Tibial artery (tissue), 4 donors: ENCODE data around the gene EDEM2.

Experiments
- DNase-seq, 2 donors: peaks; one replicate each; pipeline ENCODE4 v3.0.0-alpha.2; 2019
- H3K27ac ChIP-seq, 2 donors: fragments of 200-600 bp; sonication (generic) in 1 of 2; 1 replicate in 1 of 2; 2 replicates in 1 of 2; pipeline ENCODE4 v1.5.1; 2018 to 2019; ENCODE audit warnings: mild to moderate bottlenecking in 1 of 2
- H3K27me3 ChIP-seq, 2 donors: fragments of 200-600 bp; sonication (generic) in 1 of 2; one replicate each; pipeline versions ENCODE4 v1.5.1 to v1.6.0; 2016 to 2019
- H3K36me3 ChIP-seq, 3 donors: fragments of 200-600 bp; sonication (generic) in 2 of 3; one replicate each; pipeline ENCODE4 v1.5.1; 2016 to 2019; ENCODE audit warnings: mild to moderate bottlenecking in 2 of 3
- H3K4me1 ChIP-seq, 4 donors: fragments of 200-600 bp; sonication (generic) in 2 of 4; 1 replicate in 3 of 4; 2 replicates in 1 of 4; pipeline ENCODE4 v1.5.1; 2016 to 2019
- H3K4me3 ChIP-seq, 2 donors: fragments of 200-600 bp; sonication (generic) in 1 of 2; 1 replicate in 1 of 2; 2 replicates in 1 of 2; pipeline ENCODE4 v1.5.1; 2018 to 2019; ENCODE audit warnings: mild to moderate bottlenecking in 2 of 2
- H3K9me3 ChIP-seq, 3 donors: fragments of 200-600 bp; sonication (generic) in 1 of 3; one replicate each; pipeline ENCODE4 v1.5.1; 2016 to 2019
- intact Hi-C: fragments of 100-400 bp; cut with DNase I; formaldehyde crosslinking; loops from one replicate; pipeline ENCODE4 v1.15.0; 2023; ENCODE audit warnings: low total_unique reads
- TF ChIP-seq, protein P1 (sequence below), 2 experiments: fragments of 200-600 bp in 1 of 2; fragments of 450-650 bp in 1 of 2; IDR thresholded peaks; one replicate each; pipeline ENCODE4 v1.5.1; 2017 to 2019; ENCODE audit warnings: antibody characterized with exemption in 2 of 2, mild to moderate bottlenecking in 1 of 2, moderate library complexity in 1 of 2

The EDEM2 gene

DNA sequence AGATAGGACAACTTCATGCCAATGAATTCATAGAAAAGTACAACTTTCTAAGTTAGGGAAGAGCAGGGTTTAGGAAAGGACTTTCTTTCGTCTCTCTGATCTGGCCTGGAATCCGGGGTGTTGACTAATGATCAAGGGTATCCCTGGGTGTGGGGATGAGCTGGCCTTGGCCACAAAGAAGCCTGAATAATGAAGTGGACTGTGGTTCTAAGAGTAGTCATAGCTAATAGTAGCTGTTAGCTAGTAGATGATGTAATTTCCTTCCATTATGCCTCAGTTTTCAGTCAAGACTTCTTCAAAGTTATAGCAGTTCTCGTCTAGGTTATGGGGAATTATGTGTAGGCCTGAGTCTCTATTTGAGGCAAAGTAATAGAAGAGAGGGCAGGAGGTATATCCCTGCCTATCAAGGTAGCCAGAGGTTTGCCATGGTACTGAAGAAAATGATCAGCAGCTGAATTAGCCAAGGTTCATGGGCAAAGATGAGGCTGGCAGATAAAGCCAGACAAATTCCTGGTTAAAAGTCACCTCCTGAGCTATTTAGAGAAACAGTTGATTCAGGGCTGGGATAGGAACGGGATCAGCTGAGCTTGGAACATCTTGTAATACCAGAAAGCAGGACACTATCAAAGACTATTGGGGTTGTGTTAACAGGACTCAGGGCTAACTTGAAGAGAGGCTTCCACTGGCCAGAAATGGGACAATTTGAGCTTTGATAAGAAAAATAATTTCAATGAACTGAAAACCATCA, 35.8 kb downstream of the EDEM2 start:
- Histone ChIP-seq H3K27me3 (no peaks in the 10 kb centered on the region), H3K9me3 (no peaks in the 10 kb centered on the region), H3K4me3 (no peak overlapping the region), H3K27ac (no peak overlapping the region), H3K36me3 (peaks cover 9 to 53% (median 21%) of the 10 kb centered on the region in 3 donors), H3K4me1 (no peaks in the 10 kb centered on the region)
- DNase-seq: no peak
- TF ChIP-seq, protein P1, sequence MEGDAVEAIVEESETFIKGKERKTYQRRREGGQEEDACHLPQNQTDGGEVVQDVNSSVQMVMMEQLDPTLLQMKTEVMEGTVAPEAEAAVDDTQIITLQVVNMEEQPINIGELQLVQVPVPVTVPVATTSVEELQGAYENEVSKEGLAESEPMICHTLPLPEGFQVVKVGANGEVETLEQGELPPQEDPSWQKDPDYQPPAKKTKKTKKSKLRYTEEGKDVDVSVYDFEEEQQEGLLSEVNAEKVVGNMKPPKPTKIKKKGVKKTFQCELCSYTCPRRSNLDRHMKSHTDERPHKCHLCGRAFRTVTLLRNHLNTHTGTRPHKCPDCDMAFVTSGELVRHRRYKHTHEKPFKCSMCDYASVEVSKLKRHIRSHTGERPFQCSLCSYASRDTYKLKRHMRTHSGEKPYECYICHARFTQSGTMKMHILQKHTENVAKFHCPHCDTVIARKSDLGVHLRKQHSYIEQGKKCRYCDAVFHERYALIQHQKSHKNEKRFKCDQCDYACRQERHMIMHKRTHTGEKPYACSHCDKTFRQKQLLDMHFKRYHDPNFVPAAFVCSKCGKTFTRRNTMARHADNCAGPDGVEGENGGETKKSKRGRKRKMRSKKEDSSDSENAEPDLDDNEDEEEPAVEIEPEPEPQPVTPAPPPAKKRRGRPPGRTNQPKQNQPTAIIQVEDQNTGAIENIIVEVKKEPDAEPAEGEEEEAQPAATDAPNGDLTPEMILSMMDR (IDR thresholded peaks at IDR 0.05): no peak
- intact Hi-C loops: no loop called here

DNA sequence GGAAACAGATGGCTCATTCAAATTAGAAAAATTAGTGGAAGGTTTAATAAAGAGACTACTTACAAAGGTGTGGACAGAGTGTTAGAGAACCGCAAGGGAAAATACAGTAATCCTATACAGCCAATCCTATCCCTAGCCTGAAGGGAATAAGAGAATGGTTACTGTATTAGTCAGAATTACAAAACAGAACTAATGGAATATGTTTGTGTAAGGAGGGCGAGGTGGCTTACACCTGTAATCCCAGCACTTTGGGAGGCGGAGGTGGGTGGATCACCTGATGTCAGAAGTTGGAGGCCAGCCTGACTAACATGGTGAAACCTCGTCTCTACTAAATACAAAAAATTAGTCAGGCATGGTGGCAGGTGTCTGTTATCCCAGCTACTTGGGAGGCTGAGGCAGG, 38.2 kb downstream of the EDEM2 start:
- Histone ChIP-seq H3K4me3 (no peak overlapping the region), H3K9me3 (no peaks in the 10 kb centered on the region), H3K36me3 (peaks cover 0 to 29% (median 4%) of the 10 kb centered on the region in 3 donors), H3K27me3 (no peaks in the 10 kb centered on the region), H3K27ac (no peak overlapping the region), H3K4me1 (no peaks in the 10 kb centered on the region)
- TF ChIP-seq, protein P1 (IDR thresholded peaks at IDR 0.05): no peak
- no peak for DNase-seq
- intact Hi-C loops: no loop called here

DNA sequence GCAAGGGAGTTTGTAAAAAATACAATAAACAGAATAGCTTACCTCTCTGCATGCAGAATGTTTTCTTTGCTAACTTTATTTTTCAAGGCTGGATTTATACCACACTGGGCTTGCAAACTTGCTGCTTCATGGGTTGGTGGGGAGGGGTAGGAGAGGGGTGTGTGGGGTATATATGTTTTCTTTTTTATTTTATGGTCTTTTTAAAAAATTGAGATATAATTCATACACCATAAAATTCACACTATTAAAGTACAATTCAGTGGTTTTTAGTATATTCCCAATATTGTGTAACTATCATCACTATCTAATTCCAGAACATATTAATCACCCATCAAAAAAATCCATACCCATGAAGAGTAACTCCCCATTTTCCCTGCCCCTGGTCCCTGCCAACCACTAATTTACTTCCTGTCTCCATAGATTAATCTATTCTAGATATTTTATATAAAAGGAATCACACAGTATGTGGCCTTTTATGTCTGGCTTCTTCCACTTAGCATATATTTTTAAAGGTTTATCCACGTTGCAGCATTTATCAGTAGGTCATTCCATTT, 40.2 kb downstream of the EDEM2 start:
- Histone ChIP-seq H3K27ac (no peak overlapping the region), H3K36me3 (peaks cover 0 to 24% (median 4%) of the 10 kb centered on the region in 3 donors), H3K9me3 (no peaks in the 10 kb centered on the region), H3K4me1 (no peaks in the 10 kb centered on the region), H3K27me3 (no peaks in the 10 kb centered on the region), H3K4me3 (no peak overlapping the region)
- DNase-seq: no peak
- intact Hi-C loops: no loop called here
- TF ChIP-seq, protein P1 (IDR thresholded peaks at IDR 0.05): no peak

DNA sequence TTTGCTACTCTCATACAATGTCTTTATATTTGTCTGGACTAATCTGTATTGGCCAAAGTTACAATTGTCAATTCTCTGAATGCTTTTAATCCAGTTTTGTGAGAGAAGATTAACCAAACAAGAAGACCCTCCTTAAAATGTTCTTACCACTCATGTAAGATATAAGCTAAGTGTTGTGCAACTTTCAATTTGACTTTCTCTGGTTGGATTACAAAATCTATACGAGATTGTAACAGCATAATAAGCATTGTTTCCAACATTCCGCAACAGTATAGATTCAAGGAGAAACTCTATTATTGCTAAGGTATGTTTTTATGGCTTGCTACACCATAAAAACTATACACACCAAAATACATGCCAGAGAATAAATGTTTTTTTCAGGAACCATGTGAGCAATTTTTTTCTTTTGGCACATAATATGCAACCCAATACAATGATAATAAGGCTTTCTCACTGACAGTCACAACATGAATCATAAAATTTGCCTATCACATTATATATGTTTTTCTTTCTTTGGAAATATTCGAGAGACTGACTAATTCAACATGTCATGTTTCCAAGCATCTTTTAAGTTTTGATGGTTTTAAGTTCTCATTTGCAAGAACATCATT, 42.3 kb downstream of the EDEM2 start:
- intact Hi-C loops: no loop called here
- Histone ChIP-seq H3K4me3 (no peak overlapping the region), H3K4me1 (no peaks in the 10 kb centered on the region), H3K27me3 (no peaks in the 10 kb centered on the region), H3K9me3 (no peaks in the 10 kb centered on the region), H3K27ac (no peak overlapping the region), H3K36me3 (peaks cover 0 to 12% (median 4%) of the 10 kb centered on the region in 3 donors)
- TF ChIP-seq, protein P1 (IDR thresholded peaks at IDR 0.05): no peak
- DNase-seq: no peak

DNA sequence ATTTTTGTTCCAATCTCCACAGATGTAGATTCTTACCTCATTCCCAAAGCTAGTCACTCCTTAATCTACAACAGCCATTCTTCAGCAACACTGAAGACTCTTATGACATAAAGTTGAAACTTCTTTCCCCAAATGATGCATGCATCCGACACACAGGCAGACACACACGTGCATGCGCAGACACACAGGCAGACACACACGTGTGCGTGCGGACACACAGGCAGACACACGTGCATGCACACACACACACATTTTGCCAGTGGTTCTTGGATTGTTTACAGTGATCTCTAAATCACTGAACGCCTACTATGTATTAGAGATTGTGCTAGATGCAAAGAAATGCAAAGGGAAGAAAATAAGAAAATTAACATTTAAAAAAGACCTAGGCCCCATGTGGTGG, 45.5 kb downstream of the EDEM2 start:
- DNase-seq: no peak

More for the DNA sequence above, 45.5 kb downstream of the EDEM2 start:
- TF ChIP-seq, protein P1 (IDR thresholded peaks at IDR 0.05): no peak
- intact Hi-C loops: no loop called here
- Histone ChIP-seq H3K36me3 (no peaks in the 10 kb centered on the region), H3K4me1 (peaks cover 0 to 2% (median 0%) of the 10 kb centered on the region in 4 donors), H3K9me3 (no peaks in the 10 kb centered on the region), H3K27ac (no peak overlapping the region), H3K27me3 (no peaks in the 10 kb centered on the region), H3K4me3 (no peak overlapping the region)
